HL-60 (cell line): Measurements from ENCODE around the gene PRDM16.

ENCODE experiments used
- DNase-seq, 2 experiments: peaks; one replicate each; pipeline ENCODE4 v3.0.0-alpha.2; 2010 to 2020; ENCODE audit warnings: low read depth in 1 of 2, low spot score in 1 of 2
- H3K27ac ChIP-seq: fragments of 250-450 bp; sonication (Bioruptor Pico); replicated peaks from 2 replicates; pipeline ENCODE4 v1.5.1; 2020; ENCODE audit warnings: mild to moderate bottlenecking, moderate library complexity
- H3K27me3 ChIP-seq: fragments of 250-450 bp; sonication (Bioruptor Pico); 2 replicates; pipeline ENCODE4 v1.5.1; 2021; ENCODE audit warnings: mild to moderate bottlenecking, moderate library complexity; ENCODE audit not compliant: insufficient read depth, poor library complexity, severe bottlenecking
- H3K4me3 ChIP-seq: replicated peaks from 2 replicates; pipeline ENCODE4 v1.5.1; 2011; ENCODE audit warnings: mild to moderate bottlenecking, control low read depth, low read length; ENCODE audit not compliant: insufficient read depth
- CTCF ChIP-seq: IDR thresholded peaks from one replicate; pipeline ENCODE4 v1.5.1; 2011; ENCODE audit warnings: low read length, control low read depth, inconsistent platforms; ENCODE audit not compliant: insufficient read depth
- GABPA ChIP-seq: IDR thresholded peaks from 2 replicates; pipeline ENCODE4 v1.6.1; 2012; ENCODE audit warnings: low read depth
- POLR2AphosphoS5 ChIP-seq: IDR thresholded peaks from 2 replicates; pipeline ENCODE4 v1.6.1; 2012; ENCODE audit warnings: low read depth
- REST ChIP-seq: IDR thresholded peaks from 2 replicates; pipeline ENCODE4 v1.6.1; 2012; ENCODE audit warnings: low read depth; ENCODE audit not compliant: insufficient replicate concordance
- SPI1 ChIP-seq: IDR thresholded peaks from 2 replicates; pipeline ENCODE4 v1.6.1; 2012; ENCODE audit warnings: low read depth, mild to moderate bottlenecking, borderline replicate concordance

PRDM16 gene

GRCh38 chr1:3456449-3456963 is 387.5 kb downstream of the PRDM16 start:
- TF ChIP-seq SPI1 (no peak), GABPA (no peak), POLR2AphosphoS5 (no peak), CTCF (no peak), REST (no peak)
- DNase-seq: no peak
- H3K4me3 ChIP-seq: no peak overlapping the region
- H3K27ac ChIP-seq: no peak overlapping the region
- H3K27me3 ChIP-seq: peaks cover 29% of the 10 kb centered on the region

- no peak overlapping the region for H3K4me3 ChIP-seq
- no peak for DNase-seq
- TF ChIP-seq POLR2AphosphoS5 (no peak), GABPA (no peak), SPI1 (no peak), REST (no peak), CTCF (no peak)
Measured at GRCh38 chr1:3456964-3457909, 388.2 kb downstream of the PRDM16 start.

GRCh38 chr1:3457910-3458883 is 389.2 kb downstream of the PRDM16 start:
- TF ChIP-seq GABPA (no peak), SPI1 (no peak), CTCF (no peak), REST (no peak), POLR2AphosphoS5 (no peak)
- H3K27ac ChIP-seq: no peak overlapping the region
- peaks cover 25% of the 10 kb centered on the region for H3K27me3 ChIP-seq
- no peak for DNase-seq
- H3K4me3 ChIP-seq: no peak overlapping the region

More at GRCh38 chr1:3456964-3457909, 388.2 kb downstream of the PRDM16 start:
- Histone ChIP-seq H3K27ac (no peak overlapping the region), H3K27me3 (peaks cover 29% of the 10 kb centered on the region)
